Endothelial cell of umbilical vein (primary cell): Measurements from ENCODE around the gene GJB2.

Experiments
- TF ChIP-seq, protein P1 (sequence below), 2 donors: IDR thresholded peaks; 1 replicate in 1 of 2; 2 replicates in 1 of 2; pipeline ENCODE4 v1.5.1; 2011; ENCODE audit warnings: low read length in 2 of 2, mild to moderate bottlenecking in 2 of 2, moderate library complexity in 2 of 2, control low read depth in 1 of 2, inconsistent platforms in 1 of 2, low read depth in 1 of 2; ENCODE audit not compliant: insufficient read depth in 1 of 2; ENCODE audit errors: extremely low read depth in 1 of 2
- TF ChIP-seq, protein P2 (sequence below): IDR thresholded peaks from 2 replicates; pipeline ENCODE4 v1.6.1; 2011; ENCODE audit not compliant: insufficient read depth, insufficient read length

DNA sequence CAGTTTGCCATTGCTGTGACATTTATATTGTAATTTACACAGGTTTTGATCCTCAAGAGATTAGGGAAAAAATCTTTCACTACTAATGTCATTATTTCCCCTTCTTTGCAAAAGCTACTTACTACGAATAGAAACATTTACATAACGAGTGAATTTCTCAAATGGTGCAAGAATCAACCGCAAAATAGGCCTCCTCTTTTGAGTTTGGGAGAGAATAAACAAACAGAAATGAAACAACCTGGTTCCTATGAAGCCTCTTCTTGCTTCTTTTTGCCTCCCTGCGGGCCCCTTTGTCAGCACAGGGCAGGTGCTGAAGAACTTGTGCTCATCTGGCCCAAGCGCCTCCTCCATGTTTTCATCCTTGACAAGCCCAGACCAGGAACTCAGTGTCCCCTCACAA, 21.8 kb downstream of the GJB2 start:
- TF ChIP-seq, protein P1, sequence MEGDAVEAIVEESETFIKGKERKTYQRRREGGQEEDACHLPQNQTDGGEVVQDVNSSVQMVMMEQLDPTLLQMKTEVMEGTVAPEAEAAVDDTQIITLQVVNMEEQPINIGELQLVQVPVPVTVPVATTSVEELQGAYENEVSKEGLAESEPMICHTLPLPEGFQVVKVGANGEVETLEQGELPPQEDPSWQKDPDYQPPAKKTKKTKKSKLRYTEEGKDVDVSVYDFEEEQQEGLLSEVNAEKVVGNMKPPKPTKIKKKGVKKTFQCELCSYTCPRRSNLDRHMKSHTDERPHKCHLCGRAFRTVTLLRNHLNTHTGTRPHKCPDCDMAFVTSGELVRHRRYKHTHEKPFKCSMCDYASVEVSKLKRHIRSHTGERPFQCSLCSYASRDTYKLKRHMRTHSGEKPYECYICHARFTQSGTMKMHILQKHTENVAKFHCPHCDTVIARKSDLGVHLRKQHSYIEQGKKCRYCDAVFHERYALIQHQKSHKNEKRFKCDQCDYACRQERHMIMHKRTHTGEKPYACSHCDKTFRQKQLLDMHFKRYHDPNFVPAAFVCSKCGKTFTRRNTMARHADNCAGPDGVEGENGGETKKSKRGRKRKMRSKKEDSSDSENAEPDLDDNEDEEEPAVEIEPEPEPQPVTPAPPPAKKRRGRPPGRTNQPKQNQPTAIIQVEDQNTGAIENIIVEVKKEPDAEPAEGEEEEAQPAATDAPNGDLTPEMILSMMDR (IDR thresholded peaks at IDR 0.05; ENCODE audit: extremely low read depth in 1 of 2, insufficient read depth in 1 of 2, low read depth in 1 of 2, low read length in 2 of 2) = no peak
- TF ChIP-seq, protein P2, sequence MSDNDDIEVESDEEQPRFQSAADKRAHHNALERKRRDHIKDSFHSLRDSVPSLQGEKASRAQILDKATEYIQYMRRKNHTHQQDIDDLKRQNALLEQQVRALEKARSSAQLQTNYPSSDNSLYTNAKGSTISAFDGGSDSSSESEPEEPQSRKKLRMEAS = no peak
